ENCODE results near the gene GAPVD1. TPM values are rescaled to one million over a fixed set of nuclear protein-coding genes. Genes with fewer than 3 reads are reported as not detected.

GAPVD1 gene
- total and polyA plus RNA-seq, 2 of the 8 experiments (the other 6 are each of a cell fraction or from before 2014, with no cell fraction given): 5.5 to 40.5 TPM

DNA sequence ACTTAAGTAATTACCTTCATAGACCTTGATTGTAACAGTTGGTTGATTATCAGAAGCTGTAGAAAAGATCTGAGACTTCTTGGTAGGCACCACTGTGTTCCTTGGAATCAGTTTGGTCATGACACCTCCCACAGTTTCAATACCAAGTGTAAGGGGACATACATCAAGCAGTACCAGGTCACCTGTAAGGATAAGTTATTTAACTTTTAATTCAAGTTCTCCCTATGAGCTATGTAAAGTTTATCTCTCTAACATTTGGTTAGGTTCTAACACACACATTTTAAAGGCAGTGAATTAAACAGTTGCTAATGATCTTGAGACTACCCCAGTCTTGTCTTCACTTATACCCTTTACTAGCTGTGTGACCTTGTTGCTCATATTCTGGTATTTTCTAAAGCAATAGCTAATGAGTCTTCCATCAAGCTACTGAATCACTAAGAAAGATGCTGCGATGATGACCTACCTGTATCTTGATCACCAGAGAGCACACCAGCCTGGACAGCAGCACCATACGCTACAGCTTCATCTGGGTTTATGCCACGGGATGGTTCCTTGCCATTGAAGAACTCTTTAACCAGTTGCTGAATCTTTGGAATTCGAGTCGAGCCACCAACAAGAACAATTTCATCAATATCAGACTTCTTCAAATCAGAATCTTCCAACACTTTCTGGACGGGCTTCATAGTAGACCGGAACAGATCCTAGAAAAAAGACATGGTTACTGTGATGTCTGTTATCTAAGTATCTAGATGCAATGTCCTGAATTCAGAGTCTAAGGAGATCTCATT, 23.3 kb upstream of the GAPVD1 start:
- H4K8ac ChIP-seq (ENCODE audit: extremely low read depth, insufficient read depth, low read length): no peak overlapping the region
- no peak overlapping the region for H3K4ac ChIP-seq (replicated peaks; ENCODE audit: insufficient read length, low read depth, low read length)
- no peak overlapping the region for H3K23ac ChIP-seq (ENCODE audit: insufficient read length)
- peaks cover 23 to 61% (median 43%) of the 10 kb centered on the region in 4 experiments for H3K36me3 ChIP-seq (ENCODE audit: control insufficient read depth in 2 of 4, insufficient read depth in 4 of 4, low read length in 3 of 4)
- peak overlapping the region in 1 of 2 experiments; percentile 14; a peak in 2 of 4 replicates for H3K4me2 ChIP-seq (ENCODE audit: insufficient read depth in 1 of 2, low read depth in 2 of 2, low read length in 2 of 2)
- H3K14ac ChIP-seq (ENCODE audit: insufficient read length): no peak overlapping the region
- 0 out of 2 replicates have a peak, but pooled peaks cover 3% of the 10 kb centered on the region for H3K79me1 ChIP-seq (ENCODE audit: low read depth, low read length)
- H3K18ac ChIP-seq (ENCODE audit: extremely low read depth, low read length): no peak overlapping the region
- DNase-seq (ENCODE audit: low read depth in 1 of 2, low spot score in 2 of 2): no peak
- H2BK12ac ChIP-seq (ENCODE audit: low read depth, low read length): no peak overlapping the region
- no peak overlapping the region for H2BK15ac ChIP-seq (ENCODE audit: low read length)
- H2BK20ac ChIP-seq (ENCODE audit: low read length): no peak overlapping the region
- H3K9ac ChIP-seq (replicated peaks in 1 of 4; ENCODE audit: extremely low read depth in 1 of 4, low read depth in 3 of 4, low read length in 3 of 4): no peak overlapping the region; a peak in 1 of 7 replicates
- H4K91ac ChIP-seq (replicated peaks; ENCODE audit: insufficient read length, low read length): no peak overlapping the region
- ChIA-PET CTCF (ENCODE audit: partially characterized antibody) (interaction anchor here (0.6 to 0.8 kb wide), 2 partner anchors 35 to 118 kb away, joined by 3 read pairs; no protein-coding TSS in a partner anchor), POLR2A (ENCODE audit: partially characterized antibody) (interaction anchor here (0.9 to 1.7 kb wide), 4 partner anchors 10 to 134 kb away, joined by 3 to 7 read pairs (median 4); partner anchors contain the start of gene RABEPK)
- no peaks in the 10 kb centered on the region for H3K9me3 ChIP-seq (ENCODE audit: insufficient read depth in 2 of 2, low read depth in 1 of 2, low read length in 1 of 2)
- peaks cover 0 to 2% (median 0%) of the 10 kb centered on the region in 4 experiments; a peak in 1 of 7 replicates for H3K27me3 ChIP-seq (replicated peaks in 1 of 4; ENCODE audit: control insufficient read depth in 3 of 4, extremely low read depth in 1 of 4, insufficient read depth in 3 of 4, low read length in 3 of 4)
- H3K79me2 ChIP-seq (ENCODE audit: control insufficient read depth in 1 of 2, insufficient read depth in 2 of 2, low read length in 2 of 2): peaks cover 7 to 33% of the 10 kb centered on the region in 2 experiments
- WGBS, 2 experiments (ENCODE audit: extremely low coverage in 1 of 2, insufficient coverage in 1 of 2, insufficient read length in 1 of 2, insufficient replicate concordance in 2 of 2, low coverage in 1 of 2, low lambda C conversion rate in 2 of 2, missing lambda C conversion rate in 1 of 2): 90% methylated on average over 7 of the region's 7 CpGs; no CpG with 5 or more reads in 1 of the 2 experiments
- peaks cover 9% of the 10 kb centered on the region; the same call in 1 of the 2 replicates for H3K23me2 ChIP-seq (ENCODE audit: low read depth, low read length)
- no peak overlapping the region for H2BK120ac ChIP-seq (replicated peaks; ENCODE audit: low read depth, low read length)
- no peak for FAIRE-seq
- H4K20me1 ChIP-seq (replicated peaks in 1 of 2; ENCODE audit: control insufficient read depth in 1 of 2, insufficient read depth in 2 of 2, low read length in 2 of 2): peaks cover 0 to 17% of the 10 kb centered on the region in 2 experiments
- no peak overlapping the region for H2BK5ac ChIP-seq (ENCODE audit: low read depth, low read length)
- no peak overlapping the region for H3K27ac ChIP-seq (ENCODE audit: low read depth, low read length)
- peak overlapping the region in 1 of 4 experiments; percentile 75; a peak in 2 of 8 replicates for H3K4me3 ChIP-seq (ENCODE audit: extremely low read depth in 1 of 4, insufficient read depth in 2 of 4, low read depth in 3 of 4, low read length in 4 of 4)
- H2AK5ac ChIP-seq (ENCODE audit: low read depth, low read length): no peak overlapping the region
- H3K4me1 ChIP-seq (replicated peaks in 1 of 4; ENCODE audit: control insufficient read depth in 3 of 4, insufficient read depth in 4 of 4, low read length in 3 of 4): peaks cover 0 to 6% (median under 1%) of the 10 kb centered on the region in 4 experiments; a peak in 1 of 7 replicates
- H2AFZ ChIP-seq (ENCODE audit: low read length): no peak overlapping the region
- H3K56ac ChIP-seq (replicated peaks; ENCODE audit: insufficient read length, low read depth, low read length): no peak overlapping the region
- H4K5ac ChIP-seq (ENCODE audit: insufficient read length, low read depth, low read length): no peak overlapping the region
- TF ChIP-seq POLR2AphosphoS5 (IDR thresholded peaks at IDR 0.05; ENCODE audit: low read depth, low read length) (peak; percentile 22; the same call in 1 of the 2 replicates), POLR2A (IDR thresholded peaks at IDR 0.05; ENCODE audit: control extremely low read depth in 1 of 2, low read depth in 2 of 2, low read length in 2 of 2) (peak in 1 of 2 experiments; percentile 43; a peak in 1 of 3 replicates), HDAC6 (IDR thresholded peaks at IDR 0.05; ENCODE audit: low read depth, low read length) (no peak)
